GM23338 (cell line): ENCODE data around the gene INPP4B.

Experiments used
- EZH2 ChIP-seq: fragments of 200-600 bp; sonication (generic); IDR thresholded peaks from one replicate; pipeline ENCODE4 v1.8.0; 2017; ENCODE audit warnings: antibody characterized with exemption, mild to moderate bottlenecking, low read depth; ENCODE audit not compliant: unreplicated experiment
- EZH2phosphoT487 ChIP-seq: fragments of 200-600 bp; sonication (generic); IDR thresholded peaks from one replicate; pipeline ENCODE4 v1.8.1; 2018; ENCODE audit warnings: antibody characterized with exemption; ENCODE audit not compliant: unreplicated experiment
- TF ChIP-seq, protein P1 (sequence below), 2 experiments: fragments of 200-600 bp in 1 of 2; sonication (generic) in 1 of 2; conservative IDR thresholded peaks; 2 replicates each; pipeline versions ENCODE4 v1.5.1 to v1.6.1; 2016 to 2017; ENCODE audit warnings: antibody characterized with exemption in 2 of 2, low read depth in 2 of 2, mild to moderate bottlenecking in 2 of 2, moderate library complexity in 1 of 2
- TF ChIP-seq, protein P2 (sequence below): IDR thresholded peaks from one replicate; pipeline ENCODE4 v1.6.1; 2018; ENCODE audit warnings: antibody characterized with exemption; ENCODE audit not compliant: unreplicated experiment

DNA sequence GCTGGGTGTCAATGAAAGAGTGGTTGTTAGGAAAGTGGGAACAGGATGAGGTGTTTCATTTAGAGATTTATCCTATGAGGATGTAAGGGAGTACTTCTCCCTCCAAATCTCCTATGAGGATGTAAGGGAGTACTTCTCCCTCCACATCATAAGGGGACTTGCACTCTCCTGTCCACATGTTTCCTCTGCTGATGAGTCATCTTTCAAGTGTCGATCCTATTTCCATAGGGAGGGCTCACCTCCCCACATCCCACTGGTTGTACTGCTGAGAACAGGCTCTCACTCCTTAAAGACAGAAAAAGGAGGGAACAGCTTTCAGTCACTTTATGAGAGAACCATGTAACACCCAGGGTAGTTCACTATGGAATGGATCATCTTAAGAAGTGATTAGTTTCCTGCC lies 65.0 kb downstream of the INPP4B start:
- TF ChIP-seq, protein P1, sequence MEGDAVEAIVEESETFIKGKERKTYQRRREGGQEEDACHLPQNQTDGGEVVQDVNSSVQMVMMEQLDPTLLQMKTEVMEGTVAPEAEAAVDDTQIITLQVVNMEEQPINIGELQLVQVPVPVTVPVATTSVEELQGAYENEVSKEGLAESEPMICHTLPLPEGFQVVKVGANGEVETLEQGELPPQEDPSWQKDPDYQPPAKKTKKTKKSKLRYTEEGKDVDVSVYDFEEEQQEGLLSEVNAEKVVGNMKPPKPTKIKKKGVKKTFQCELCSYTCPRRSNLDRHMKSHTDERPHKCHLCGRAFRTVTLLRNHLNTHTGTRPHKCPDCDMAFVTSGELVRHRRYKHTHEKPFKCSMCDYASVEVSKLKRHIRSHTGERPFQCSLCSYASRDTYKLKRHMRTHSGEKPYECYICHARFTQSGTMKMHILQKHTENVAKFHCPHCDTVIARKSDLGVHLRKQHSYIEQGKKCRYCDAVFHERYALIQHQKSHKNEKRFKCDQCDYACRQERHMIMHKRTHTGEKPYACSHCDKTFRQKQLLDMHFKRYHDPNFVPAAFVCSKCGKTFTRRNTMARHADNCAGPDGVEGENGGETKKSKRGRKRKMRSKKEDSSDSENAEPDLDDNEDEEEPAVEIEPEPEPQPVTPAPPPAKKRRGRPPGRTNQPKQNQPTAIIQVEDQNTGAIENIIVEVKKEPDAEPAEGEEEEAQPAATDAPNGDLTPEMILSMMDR (conservative IDR thresholded peaks at IDR 0.05; ENCODE audit: low read depth in 2 of 2), result no peak
- TF ChIP-seq EZH2phosphoT487 (no peak), EZH2 (no peak)
- TF ChIP-seq, protein P2, sequence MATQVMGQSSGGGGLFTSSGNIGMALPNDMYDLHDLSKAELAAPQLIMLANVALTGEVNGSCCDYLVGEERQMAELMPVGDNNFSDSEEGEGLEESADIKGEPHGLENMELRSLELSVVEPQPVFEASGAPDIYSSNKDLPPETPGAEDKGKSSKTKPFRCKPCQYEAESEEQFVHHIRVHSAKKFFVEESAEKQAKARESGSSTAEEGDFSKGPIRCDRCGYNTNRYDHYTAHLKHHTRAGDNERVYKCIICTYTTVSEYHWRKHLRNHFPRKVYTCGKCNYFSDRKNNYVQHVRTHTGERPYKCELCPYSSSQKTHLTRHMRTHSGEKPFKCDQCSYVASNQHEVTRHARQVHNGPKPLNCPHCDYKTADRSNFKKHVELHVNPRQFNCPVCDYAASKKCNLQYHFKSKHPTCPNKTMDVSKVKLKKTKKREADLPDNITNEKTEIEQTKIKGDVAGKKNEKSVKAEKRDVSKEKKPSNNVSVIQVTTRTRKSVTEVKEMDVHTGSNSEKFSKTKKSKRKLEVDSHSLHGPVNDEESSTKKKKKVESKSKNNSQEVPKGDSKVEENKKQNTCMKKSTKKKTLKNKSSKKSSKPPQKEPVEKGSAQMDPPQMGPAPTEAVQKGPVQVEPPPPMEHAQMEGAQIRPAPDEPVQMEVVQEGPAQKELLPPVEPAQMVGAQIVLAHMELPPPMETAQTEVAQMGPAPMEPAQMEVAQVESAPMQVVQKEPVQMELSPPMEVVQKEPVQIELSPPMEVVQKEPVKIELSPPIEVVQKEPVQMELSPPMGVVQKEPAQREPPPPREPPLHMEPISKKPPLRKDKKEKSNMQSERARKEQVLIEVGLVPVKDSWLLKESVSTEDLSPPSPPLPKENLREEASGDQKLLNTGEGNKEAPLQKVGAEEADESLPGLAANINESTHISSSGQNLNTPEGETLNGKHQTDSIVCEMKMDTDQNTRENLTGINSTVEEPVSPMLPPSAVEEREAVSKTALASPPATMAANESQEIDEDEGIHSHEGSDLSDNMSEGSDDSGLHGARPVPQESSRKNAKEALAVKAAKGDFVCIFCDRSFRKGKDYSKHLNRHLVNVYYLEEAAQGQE, result no peak
